ENCODE results near the gene DUSP16. TPM values are rescaled to one million over a fixed set of nuclear protein-coding genes. Genes with fewer than 3 reads are reported as not detected.
"Not testable (repeated sequence)": the region's sequence is repeated elsewhere in the genome, so short reads cannot be mapped to it uniquely, and the experiment has no call there.

Gene DUSP16
- total and polyA plus RNA-seq, 2 of the 8 experiments (the other 6 are each of a cell fraction or from before 2014, with no cell fraction given): 31.6 to 55.9 TPM

DNA sequence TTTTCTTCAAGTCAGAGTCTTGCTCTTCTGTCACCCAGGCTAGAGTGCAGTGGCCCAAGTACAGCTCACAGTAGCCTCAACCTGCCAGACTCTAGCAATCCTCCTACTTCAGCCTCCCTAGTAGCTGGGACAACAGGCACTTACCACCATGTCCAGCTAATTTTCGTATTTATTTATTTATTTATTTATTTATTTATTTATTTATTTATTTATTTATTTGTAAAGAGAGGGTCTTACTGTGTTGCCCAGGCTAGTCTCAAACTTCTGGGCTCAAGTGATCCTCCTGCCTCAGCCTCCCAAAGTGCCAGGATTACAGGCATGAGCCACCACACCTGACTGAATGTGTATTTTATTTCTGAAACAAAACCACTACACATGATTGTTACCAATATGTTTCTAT lies 18.1 kb upstream of the DUSP16 start:
- H2BK5ac ChIP-seq (ENCODE audit: low read depth, low read length); H4K8ac ChIP-seq (ENCODE audit: extremely low read depth, insufficient read depth, low read length); H3K56ac ChIP-seq (replicated peaks; ENCODE audit: insufficient read length, low read depth, low read length); H4K5ac ChIP-seq (ENCODE audit: insufficient read length, low read depth, low read length); H3K27ac ChIP-seq (ENCODE audit: low read depth, low read length); H2AK5ac ChIP-seq (ENCODE audit: low read depth, low read length); H3K18ac ChIP-seq (ENCODE audit: extremely low read depth, low read length); H3K36me3 ChIP-seq (ENCODE audit: control insufficient read depth in 2 of 4, insufficient read depth in 4 of 4, low read length in 3 of 4); H3K9ac ChIP-seq (replicated peaks in 1 of 4; ENCODE audit: extremely low read depth in 1 of 4, low read depth in 3 of 4, low read length in 3 of 4); H3K23ac ChIP-seq (ENCODE audit: insufficient read length); H2BK15ac ChIP-seq (ENCODE audit: low read length); H3K4ac ChIP-seq (replicated peaks; ENCODE audit: insufficient read length, low read depth, low read length); H4K20me1 ChIP-seq (replicated peaks in 1 of 2; ENCODE audit: control insufficient read depth in 1 of 2, insufficient read depth in 2 of 2, low read length in 2 of 2); H3K79me2 ChIP-seq (ENCODE audit: control insufficient read depth in 1 of 2, insufficient read depth in 2 of 2, low read length in 2 of 2); H3K23me2 ChIP-seq (ENCODE audit: low read depth, low read length); H3K9me3 ChIP-seq (ENCODE audit: insufficient read depth in 2 of 2, low read depth in 1 of 2, low read length in 1 of 2); H4K91ac ChIP-seq (replicated peaks; ENCODE audit: insufficient read length, low read length); H2BK120ac ChIP-seq (replicated peaks; ENCODE audit: low read depth, low read length); H2BK20ac ChIP-seq (ENCODE audit: low read length); FAIRE-seq; H3K27me3 ChIP-seq (replicated peaks in 1 of 4; ENCODE audit: control insufficient read depth in 3 of 4, extremely low read depth in 1 of 4, insufficient read depth in 3 of 4, low read length in 3 of 4); H3K14ac ChIP-seq (ENCODE audit: insufficient read length); H3K4me1 ChIP-seq (replicated peaks in 1 of 4; ENCODE audit: control insufficient read depth in 3 of 4, insufficient read depth in 4 of 4, low read length in 3 of 4); H3K4me3 ChIP-seq (ENCODE audit: extremely low read depth in 1 of 4, insufficient read depth in 2 of 4, low read depth in 3 of 4, low read length in 4 of 4); H2BK12ac ChIP-seq (ENCODE audit: low read depth, low read length); H3K79me1 ChIP-seq (ENCODE audit: low read depth, low read length); H3K4me2 ChIP-seq (ENCODE audit: insufficient read depth in 1 of 2, low read depth in 2 of 2, low read length in 2 of 2); H2AFZ ChIP-seq (ENCODE audit: low read length); POLR2A ChIA-PET (ENCODE audit: partially characterized antibody); DNase-seq (ENCODE audit: low read depth in 1 of 2, low spot score in 2 of 2): not testable (repeated sequence)
- 88% methylated on average over 1 of the region's 1 CpG; no CpG with 5 or more reads in 1 of the 2 experiments for WGBS, 2 experiments (ENCODE audit: extremely low coverage in 1 of 2, insufficient coverage in 1 of 2, insufficient read length in 1 of 2, insufficient replicate concordance in 2 of 2, low coverage in 1 of 2, low lambda C conversion rate in 2 of 2, missing lambda C conversion rate in 1 of 2)
- CTCF ChIA-PET (ENCODE audit: partially characterized antibody): interaction anchor here (1.1 to 1.4 kb wide), 2 partner anchors 11 to 17 kb away, joined by 3 to 5 read pairs; no protein-coding TSS in a partner anchor
